T-cell (primary cell): Measurements from ENCODE around the gene RBM38. TPM values are rescaled to one million over a fixed set of nuclear protein-coding genes. Genes with fewer than 3 reads are reported as not detected.

ENCODE experiments used
- ATAC-seq, 4 experiments: fragments of 200-7000 bp in 3 of 4; fragments of 150-1000 bp in 1 of 4; cut with Tn5 transposase; replicated peaks in 1 of 4; 1 replicate in 3 of 4; 2 replicates in 1 of 4; pipeline ENCODE4 v1.10.0; 2021; ENCODE audit warnings: moderate library complexity in 3 of 4, mild to moderate bottlenecking in 2 of 4, moderate number of reproducible peaks in 1 of 4
- CTCF ChIA-PET, 2 donors: fragments of 300-600 bp; sonication (Branson Sonifier 250); formaldehyde crosslinking; loops; one replicate each; lab custom pipeline; 2022; ENCODE audit warnings: antibody characterized with exemption in 2 of 2; lab: Charles Lee
- POLR2A ChIA-PET, 2 donors: fragments of 300-600 bp; sonication (Branson Sonifier 250); formaldehyde crosslinking; loops; one replicate each; lab custom pipeline; 2022; ENCODE audit warnings: antibody characterized with exemption in 2 of 2; lab: Charles Lee
- DNase-seq, 35 experiments: peaks; one replicate each; pipeline versions ENCODE4 v3.0.0 to v3.0.0-alpha.2; 2013 to 2023
- H3K27ac ChIP-seq: one replicate; pipeline ENCODE4 v1.5.1; 2013; ENCODE audit warnings: low read length
- H3K27me3 ChIP-seq, 2 experiments: replicated peaks in 1 of 2; 1 replicate in 1 of 2; 2 replicates in 1 of 2; pipeline versions ENCODE4 v1.6.1 to v1.7.0; 2013; ENCODE audit warnings: low read length in 1 of 2, mixed read lengths in 1 of 2; ENCODE audit not compliant: control insufficient read depth in 2 of 2, insufficient read depth in 2 of 2; ENCODE audit errors: extremely low read depth in 1 of 2
- H3K36me3 ChIP-seq, 2 donors: 1 replicate in 1 of 2; 2 replicates in 1 of 2; pipeline versions ENCODE4 v1.6.1 to v1.7.0; 2013; ENCODE audit warnings: low read length in 1 of 2; ENCODE audit not compliant: control insufficient read depth in 2 of 2, insufficient read depth in 1 of 2; ENCODE audit errors: extremely low read depth in 1 of 2
- H3K4me1 ChIP-seq, 2 experiments: 1 replicate in 1 of 2; 2 replicates in 1 of 2; pipeline versions ENCODE4 v1.6.1 to v1.7.0; 2013; ENCODE audit warnings: low read length in 2 of 2, mixed read lengths in 1 of 2; ENCODE audit not compliant: insufficient read depth in 2 of 2, control insufficient read depth in 1 of 2; ENCODE audit errors: extremely low read depth in 1 of 2
- H3K4me3 ChIP-seq, 2 donors: 1 replicate in 1 of 2; 2 replicates in 1 of 2; pipeline versions ENCODE4 v1.5.1 to v1.7.0; 2013; ENCODE audit warnings: mild to moderate bottlenecking in 2 of 2, low read length in 1 of 2, moderate library complexity in 1 of 2; ENCODE audit not compliant: control insufficient read depth in 1 of 2; ENCODE audit errors: extremely low read depth in 1 of 2
- H3K9me3 ChIP-seq: 2 replicates; pipeline ENCODE4 v1.7.0; 2013
- H3K27ac Mint-ChIP-seq, 2 donors: one replicate each; pipeline ENCODE4 v1.8.0; 2020 to 2021; ENCODE audit warnings: mild to moderate bottlenecking in 2 of 2, mixed read lengths in 2 of 2
- H3K27me3 Mint-ChIP-seq, 2 donors: one replicate each; pipeline ENCODE4 v1.8.0; 2021 to 2022; ENCODE audit warnings: mixed read lengths in 2 of 2
- H3K36me3 Mint-ChIP-seq: one replicate; pipeline ENCODE4 v1.8.0; 2021; ENCODE audit warnings: mixed read lengths
- H3K4me1 Mint-ChIP-seq, 3 donors: one replicate each; pipeline ENCODE4 v1.8.0; 2020 to 2022; ENCODE audit warnings: mixed read lengths in 3 of 3, mild to moderate bottlenecking in 1 of 3
- H3K4me3 Mint-ChIP-seq, 3 donors: one replicate each; pipeline ENCODE4 v1.8.0; 2020 to 2022; ENCODE audit warnings: mild to moderate bottlenecking in 3 of 3, mixed read lengths in 3 of 3, moderate library complexity in 3 of 3
- H3K9me3 Mint-ChIP-seq, 3 donors: one replicate each; pipeline ENCODE4 v1.8.0; 2020 to 2022; ENCODE audit warnings: mixed read lengths in 3 of 3
- WGBS: methylation state at CpG from one replicate; pipeline ENCODE4 v1.1.5; 2013; ENCODE audit warnings: missing lambda C conversion rate; ENCODE audit not compliant: insufficient coverage; 5-methylcytosine and 5-hydroxymethylcytosine counted together
- total RNA-seq, 35 experiments: library from RNA in 6 of 35; stranded (reverse) in 6 of 35; fragments of 120-200 nt in 1 of 35; gene quantifications; one replicate each; pipeline versions ENCODE4 v1.2.1 to v1.2.4 and lab custom pipeline; 2013 to 2026

RBM38 gene
- total RNA-seq, 5 donors from 2014 or later (not counting 1 experiment from before 2014, with no cell fraction given) = 111 to 271 (median 124) TPM

DNA sequence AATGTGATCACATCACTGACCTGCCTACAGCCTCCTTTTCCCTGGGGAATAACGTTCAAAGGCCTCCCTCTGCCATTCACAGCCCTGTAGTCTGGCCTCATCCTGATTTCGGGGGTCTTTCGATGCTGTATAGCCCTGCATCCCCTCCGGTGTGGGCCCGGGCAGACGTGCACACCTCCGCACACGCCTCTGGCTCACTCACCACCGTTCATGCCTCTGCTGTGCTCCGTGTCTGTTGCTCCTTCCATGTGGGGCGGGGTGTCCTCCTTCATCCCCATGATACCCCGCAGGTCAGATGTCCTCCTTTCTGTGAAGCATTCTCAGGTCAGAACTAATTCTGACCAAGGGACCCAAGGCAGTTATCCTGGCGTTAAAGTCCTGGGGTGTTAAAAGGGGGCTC is 13.8 kb upstream of the RBM38 start:
- Histone ChIP-seq H3K9me3 (no peaks in the 10 kb centered on the region), H3K4me1 (peaks cover 0 to 15% of the 10 kb centered on the region in 2 experiments), H3K36me3 (peaks cover 16 to 79% of the 10 kb centered on the region in 2 donors), H3K4me3 (no peak overlapping the region), H3K27me3 (no peaks in the 10 kb centered on the region), H3K27ac (no peak overlapping the region)
- Mint-ChIP-seq H3K36me3 (peaks cover 53% of the 10 kb centered on the region), H3K9me3 (no peaks in the 10 kb centered on the region), H3K4me3 (no peak overlapping the region), H3K4me1 (peaks cover 29 to 36% (median 33%) of the 10 kb centered on the region in 3 donors), H3K27me3 (no peaks in the 10 kb centered on the region), H3K27ac (no peak overlapping the region)
- ATAC-seq = no peak
- ChIA-PET POLR2A (no interaction called here), CTCF (interaction anchor here in 1 of 2 donors (1.1 kb wide), 1 partner anchor 122 kb away, joined by 3 read pairs; no protein-coding TSS in a partner anchor)
- 85% methylated on average over 11 of the region's 13 CpGs for WGBS
- DNase-seq = no peak

DNA sequence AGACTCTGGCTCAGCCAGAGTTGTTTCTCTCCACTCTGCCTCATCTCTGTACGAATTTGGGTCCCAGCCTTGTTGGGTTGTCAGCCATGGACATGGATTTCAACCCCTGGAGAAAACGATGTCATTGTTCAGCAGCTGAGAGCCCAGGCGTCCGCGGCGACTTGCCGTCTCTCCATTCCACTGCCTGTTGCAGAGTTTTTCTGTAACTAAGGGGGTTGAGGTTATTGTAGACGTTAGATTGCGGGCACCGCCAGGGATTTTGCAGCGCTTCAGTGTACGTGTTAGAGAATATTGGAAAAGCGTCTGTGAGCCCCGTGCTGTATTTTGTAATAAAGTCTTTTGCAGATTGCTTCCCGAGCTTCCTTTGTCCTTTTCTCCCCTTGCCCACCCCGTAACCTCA is 13.1 kb upstream of the RBM38 start:
- Histone ChIP-seq H3K4me1 (peaks cover 0 to 21% of the 10 kb centered on the region in 2 experiments), H3K36me3 (peaks cover 16 to 73% of the 10 kb centered on the region in 2 donors), H3K9me3 (no peaks in the 10 kb centered on the region), H3K27me3 (no peaks in the 10 kb centered on the region), H3K4me3 (no peak overlapping the region), H3K27ac (no peak overlapping the region)
- CTCF ChIA-PET = no interaction called here
- no peaks in the 10 kb centered on the region for H3K27me3 Mint-ChIP-seq
- peaks cover 52% of the 10 kb centered on the region for H3K36me3 Mint-ChIP-seq
- H3K27ac Mint-ChIP-seq = no peak overlapping the region
- no peaks in the 10 kb centered on the region for H3K9me3 Mint-ChIP-seq
- WGBS = 94% methylated on average over 11 of the region's 16 CpGs
- H3K4me3 Mint-ChIP-seq = no peak overlapping the region
- no peak for ATAC-seq
- peaks cover 35 to 41% (median 39%) of the 10 kb centered on the region in 3 donors for H3K4me1 Mint-ChIP-seq
- POLR2A ChIA-PET = no interaction called here
- DNase-seq = no peak

DNA sequence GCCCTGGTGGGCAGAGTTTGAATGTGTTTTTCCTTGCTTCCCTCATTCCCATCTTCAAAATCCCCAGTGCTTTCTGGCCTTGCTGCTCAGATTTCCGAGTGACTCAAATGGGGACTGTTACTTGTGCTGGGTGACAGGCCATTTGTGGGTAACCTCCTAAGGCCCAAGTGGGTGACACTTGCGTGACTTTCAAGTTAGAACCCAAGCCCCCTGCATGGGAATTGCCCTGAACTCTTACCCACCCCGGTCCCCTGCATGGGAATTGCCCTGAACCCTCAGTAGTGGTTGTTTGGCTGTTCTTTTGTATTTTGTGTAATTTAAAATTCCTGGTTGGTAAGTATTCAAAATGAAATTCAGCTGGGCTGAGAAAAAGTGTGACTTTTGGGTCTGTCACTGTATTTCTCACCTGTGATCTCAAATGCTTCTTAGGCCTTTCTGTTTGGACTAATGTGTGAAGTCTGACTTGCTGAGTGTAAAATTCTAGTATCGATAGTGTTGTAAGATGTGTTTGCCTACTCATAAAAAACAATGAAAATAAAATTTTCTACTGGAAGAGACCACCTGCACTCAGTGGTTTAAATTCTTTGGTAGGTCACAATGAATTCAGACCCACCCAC is 12.4 kb upstream of the RBM38 start:
- ChIA-PET POLR2A (no interaction called here), CTCF (interaction anchor here in 1 of 2 donors (1.1 kb wide), 2 partner anchors 56 to 117 kb away, joined by 3 read pairs; no protein-coding TSS in a partner anchor)
- H3K4me1 ChIP-seq = peaks cover 0 to 26% of the 10 kb centered on the region in 2 experiments
- H3K9me3 Mint-ChIP-seq = no peaks in the 10 kb centered on the region
- H3K36me3 Mint-ChIP-seq = peaks cover 46% of the 10 kb centered on the region
- H3K9me3 ChIP-seq = no peaks in the 10 kb centered on the region
- H3K36me3 ChIP-seq = peaks cover 19 to 66% of the 10 kb centered on the region in 2 donors
- 76% methylated on average over 2 of the region's 4 CpGs for WGBS
- H3K27ac Mint-ChIP-seq = peak overlapping the region in 1 of 2 donors; percentile 85
- no peaks in the 10 kb centered on the region for H3K27me3 ChIP-seq
- no peaks in the 10 kb centered on the region for H3K27me3 Mint-ChIP-seq
- no peak for DNase-seq
- H3K4me1 Mint-ChIP-seq = peaks cover 29 to 39% (median 34%) of the 10 kb centered on the region in 3 donors
- no peak overlapping the region for H3K4me3 Mint-ChIP-seq
- H3K27ac ChIP-seq = no peak overlapping the region
- no peak for ATAC-seq
- no peak overlapping the region for H3K4me3 ChIP-seq

DNA sequence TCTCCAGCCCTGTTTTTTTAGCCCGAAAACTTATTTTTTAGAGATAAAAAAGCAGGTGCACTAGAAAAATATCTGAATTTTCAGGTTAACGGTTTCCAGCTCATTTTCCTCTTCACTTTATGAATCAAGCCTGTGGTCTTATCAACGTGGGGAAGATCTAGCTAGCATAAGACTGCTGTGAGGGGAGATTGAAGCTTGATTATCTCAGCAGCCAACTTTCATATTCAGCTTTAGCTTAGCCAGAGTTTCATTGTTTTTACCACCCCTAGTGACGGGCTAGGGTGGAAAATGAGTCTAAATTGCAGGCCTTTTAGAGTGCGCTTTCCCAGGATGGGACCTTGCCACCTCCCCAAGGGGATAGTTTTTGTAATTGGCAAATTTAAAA is 11.9 kb upstream of the RBM38 start:
- peaks cover 45% of the 10 kb centered on the region for H3K36me3 Mint-ChIP-seq
- ATAC-seq = no peak

DNA sequence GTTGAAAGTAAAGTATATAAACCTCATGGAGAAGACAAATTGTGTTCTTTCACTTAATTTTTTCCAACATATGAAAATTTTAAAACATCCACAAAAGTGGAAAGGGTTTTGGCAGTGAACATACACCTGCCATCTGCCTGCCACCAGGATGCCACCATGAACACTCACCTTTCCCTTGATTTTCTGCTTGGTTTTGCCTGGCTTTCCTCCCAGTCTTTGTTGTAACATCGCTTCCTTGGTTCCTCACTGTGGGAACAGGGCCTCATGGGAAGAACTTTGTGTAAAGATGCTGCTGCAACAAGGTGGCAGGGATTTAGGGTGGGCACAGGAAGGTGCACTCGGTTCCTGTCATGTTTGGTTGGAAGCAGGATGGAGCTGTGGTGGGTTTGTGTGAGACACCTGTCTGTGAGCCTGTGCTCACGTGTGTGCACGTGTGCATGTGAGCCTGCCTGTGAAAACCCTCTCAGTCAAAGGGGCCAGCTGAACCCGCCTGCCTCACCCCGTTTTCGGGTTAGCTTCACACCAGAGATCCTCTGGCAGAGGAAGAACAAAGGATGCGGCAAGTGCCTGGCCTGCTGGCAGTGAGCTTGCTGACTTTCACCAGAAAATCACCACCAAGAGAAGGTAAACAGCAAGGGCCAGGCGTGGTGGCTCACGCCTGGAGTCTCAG is 11.0 kb upstream of the RBM38 start:
- Mint-ChIP-seq H3K4me1 (peaks cover 16 to 30% (median 24%) of the 10 kb centered on the region in 3 donors), H3K27me3 (no peaks in the 10 kb centered on the region), H3K36me3 (peaks cover 39% of the 10 kb centered on the region), H3K4me3 (no peak overlapping the region), H3K27ac (peak overlapping the region in 1 of 2 donors; percentile 28), H3K9me3 (no peaks in the 10 kb centered on the region)
- H3K4me3 ChIP-seq = no peak overlapping the region
- no peaks in the 10 kb centered on the region for H3K27me3 ChIP-seq
- WGBS = 82% methylated on average over 8 of the region's 10 CpGs
- H3K4me1 ChIP-seq = peaks cover 0 to 26% of the 10 kb centered on the region in 2 experiments
- H3K9me3 ChIP-seq = no peaks in the 10 kb centered on the region
- no peak overlapping the region for H3K27ac ChIP-seq
- H3K36me3 ChIP-seq = peaks cover 23 to 60% of the 10 kb centered on the region in 2 donors
- DNase-seq (no peak), ATAC-seq (no peak)
- ChIA-PET POLR2A (no interaction called here), CTCF (interaction anchor here (0.8 to 1.4 kb wide), 5 partner anchors 10 to 217 kb away, joined by 3 read pairs; no protein-coding TSS in a partner anchor)

More for the DNA sequence above, 11.9 kb upstream of the RBM38 start:
- 100% methylated on average over 1 of the region's 5 CpGs for WGBS
- CTCF ChIA-PET = interaction anchor here (1.0 to 1.4 kb wide), 4 partner anchors 11 to 117 kb away, joined by 3 read pairs; no protein-coding TSS in a partner anchor
- H3K27me3 Mint-ChIP-seq = no peaks in the 10 kb centered on the region
- H3K36me3 ChIP-seq = peaks cover 23 to 64% of the 10 kb centered on the region in 2 donors
- peak overlapping the region in 1 of 2 donors; percentile 85 for H3K27ac Mint-ChIP-seq
- H3K9me3 ChIP-seq = no peaks in the 10 kb centered on the region
- no peak overlapping the region for H3K27ac ChIP-seq
- H3K4me1 ChIP-seq = peaks cover 0 to 28% of the 10 kb centered on the region in 2 experiments
- H3K4me3 ChIP-seq = no peak overlapping the region
- no peak overlapping the region for H3K4me3 Mint-ChIP-seq
- H3K4me1 Mint-ChIP-seq = peaks cover 24 to 38% (median 30%) of the 10 kb centered on the region in 3 donors
- DNase-seq = no peak
- POLR2A ChIA-PET = interaction anchor here in 1 of 2 donors (0.6 kb wide), 1 partner anchor 1897 kb away, joined by 3 read pairs; no protein-coding TSS in a partner anchor
- H3K9me3 Mint-ChIP-seq = no peaks in the 10 kb centered on the region
- no peaks in the 10 kb centered on the region for H3K27me3 ChIP-seq
